Measurements from ENCODE around the gene FAM111B. TPM values are rescaled to one million over a fixed set of nuclear protein-coding genes. Genes with fewer than 3 reads are reported as not detected.

FAM111B gene
- total RNA-seq, 1 experiment from 2014 or later: 50.1 TPM

GRCh38 chr11:59112494-59112893 lies 5.5 kb downstream of the FAM111B start:
- CTCF ChIA-PET: no interaction called here
- peaks cover 2% of the 10 kb centered on the region for H3K9me3 ChIP-seq (ENCODE audit: low read depth, low read length, poor library complexity, severe bottlenecking)
- no peak overlapping the region for H3K4me3 ChIP-seq (ENCODE audit: low read depth, low read length, poor library complexity, severe bottlenecking)
- POLR2A ChIA-PET (ENCODE audit: low non-redundant PET): no interaction called here
- no peak overlapping the region for H3K27ac ChIP-seq (ENCODE audit: low read depth, low read length, poor library complexity, severe bottlenecking)
- H3K4me1 ChIP-seq (ENCODE audit: insufficient read depth, low read length, poor library complexity, severe bottlenecking): no peaks in the 10 kb centered on the region
- DNase-seq (ENCODE audit: low spot score): no peak
- peaks cover 70% of the 10 kb centered on the region for H3K36me3 ChIP-seq (ENCODE audit: insufficient read depth, low read length, poor library complexity, severe bottlenecking)
- H3K27me3 ChIP-seq (replicated peaks; ENCODE audit: insufficient read depth, low read depth, low read length, poor library complexity): no peaks in the 10 kb centered on the region
- no TSS peak for BruUV-seq (replicated peaks)
- intact Hi-C loops (cut with micrococcal nuclease; ENCODE audit: unreplicated experiment): no loop called here
- TF ChIP-seq EZH2 (IDR thresholded peaks at IDR 0.05; ENCODE audit: borderline replicate concordance, low read depth, low read length, poor library complexity, severe bottlenecking): no peak
- TF ChIP-seq, protein P1, sequence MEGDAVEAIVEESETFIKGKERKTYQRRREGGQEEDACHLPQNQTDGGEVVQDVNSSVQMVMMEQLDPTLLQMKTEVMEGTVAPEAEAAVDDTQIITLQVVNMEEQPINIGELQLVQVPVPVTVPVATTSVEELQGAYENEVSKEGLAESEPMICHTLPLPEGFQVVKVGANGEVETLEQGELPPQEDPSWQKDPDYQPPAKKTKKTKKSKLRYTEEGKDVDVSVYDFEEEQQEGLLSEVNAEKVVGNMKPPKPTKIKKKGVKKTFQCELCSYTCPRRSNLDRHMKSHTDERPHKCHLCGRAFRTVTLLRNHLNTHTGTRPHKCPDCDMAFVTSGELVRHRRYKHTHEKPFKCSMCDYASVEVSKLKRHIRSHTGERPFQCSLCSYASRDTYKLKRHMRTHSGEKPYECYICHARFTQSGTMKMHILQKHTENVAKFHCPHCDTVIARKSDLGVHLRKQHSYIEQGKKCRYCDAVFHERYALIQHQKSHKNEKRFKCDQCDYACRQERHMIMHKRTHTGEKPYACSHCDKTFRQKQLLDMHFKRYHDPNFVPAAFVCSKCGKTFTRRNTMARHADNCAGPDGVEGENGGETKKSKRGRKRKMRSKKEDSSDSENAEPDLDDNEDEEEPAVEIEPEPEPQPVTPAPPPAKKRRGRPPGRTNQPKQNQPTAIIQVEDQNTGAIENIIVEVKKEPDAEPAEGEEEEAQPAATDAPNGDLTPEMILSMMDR (conservative IDR thresholded peaks at IDR 0.05; ENCODE audit: low read depth, low read length): no peak

GRCh38 chr11:59114344-59114743 lies 7.3 kb downstream of the FAM111B start:
- TF ChIP-seq EZH2 (IDR thresholded peaks at IDR 0.05; ENCODE audit: borderline replicate concordance, low read depth, low read length, poor library complexity, severe bottlenecking): no peak
- TF ChIP-seq, protein P1 (conservative IDR thresholded peaks at IDR 0.05; ENCODE audit: low read depth, low read length): no peak
- no peak for DNase-seq (ENCODE audit: low spot score)
- BruUV-seq (replicated peaks): no TSS peak
- Histone ChIP-seq H3K36me3 (ENCODE audit: insufficient read depth, low read length, poor library complexity, severe bottlenecking) (peaks cover 85% of the 10 kb centered on the region), H3K9me3 (ENCODE audit: low read depth, low read length, poor library complexity, severe bottlenecking) (peaks cover 20% of the 10 kb centered on the region), H3K27ac (ENCODE audit: low read depth, low read length, poor library complexity, severe bottlenecking) (no peak overlapping the region), H3K4me1 (ENCODE audit: insufficient read depth, low read length, poor library complexity, severe bottlenecking) (no peaks in the 10 kb centered on the region), H3K4me3 (ENCODE audit: low read depth, low read length, poor library complexity, severe bottlenecking) (no peak overlapping the region), H3K27me3 (replicated peaks; ENCODE audit: insufficient read depth, low read depth, low read length, poor library complexity) (no peaks in the 10 kb centered on the region)
- ChIA-PET POLR2A (ENCODE audit: low non-redundant PET) (no interaction called here), CTCF (no interaction called here)
- intact Hi-C loops (cut with micrococcal nuclease; ENCODE audit: unreplicated experiment): no loop called here

GRCh38 chr11:59115553-59115952 lies 8.5 kb downstream of the FAM111B start:
- intact Hi-C loops (cut with micrococcal nuclease; ENCODE audit: unreplicated experiment): no loop called here
- Histone ChIP-seq H3K27ac (ENCODE audit: low read depth, low read length, poor library complexity, severe bottlenecking) (no peak overlapping the region), H3K9me3 (ENCODE audit: low read depth, low read length, poor library complexity, severe bottlenecking) (peaks cover 21% of the 10 kb centered on the region), H3K4me1 (ENCODE audit: insufficient read depth, low read length, poor library complexity, severe bottlenecking) (no peaks in the 10 kb centered on the region), H3K4me3 (ENCODE audit: low read depth, low read length, poor library complexity, severe bottlenecking) (no peak overlapping the region), H3K36me3 (ENCODE audit: insufficient read depth, low read length, poor library complexity, severe bottlenecking) (peaks cover 77% of the 10 kb centered on the region), H3K27me3 (replicated peaks; ENCODE audit: insufficient read depth, low read depth, low read length, poor library complexity) (no peaks in the 10 kb centered on the region)
- DNase-seq (ENCODE audit: low spot score): no peak
- no TSS peak for BruUV-seq (replicated peaks)
- ChIA-PET CTCF (no interaction called here), POLR2A (ENCODE audit: low non-redundant PET) (no interaction called here)
- TF ChIP-seq, protein P1 (conservative IDR thresholded peaks at IDR 0.05; ENCODE audit: low read depth, low read length): no peak
- TF ChIP-seq EZH2 (IDR thresholded peaks at IDR 0.05; ENCODE audit: borderline replicate concordance, low read depth, low read length, poor library complexity, severe bottlenecking): no peak

Data from A673 (cell line).